ENCODE data around the gene APH1B. TPM values are rescaled to one million over a fixed set of nuclear protein-coding genes. Genes with fewer than 3 reads are reported as not detected.

APH1B gene
- total and polyA plus RNA-seq, 9 of the 15 experiments (the other 6 are each of a cell fraction or from before 2014, with no cell fraction given), result 5.1 to 9.7 (median 7.0) TPM

- TF ChIP-seq, protein P1, sequence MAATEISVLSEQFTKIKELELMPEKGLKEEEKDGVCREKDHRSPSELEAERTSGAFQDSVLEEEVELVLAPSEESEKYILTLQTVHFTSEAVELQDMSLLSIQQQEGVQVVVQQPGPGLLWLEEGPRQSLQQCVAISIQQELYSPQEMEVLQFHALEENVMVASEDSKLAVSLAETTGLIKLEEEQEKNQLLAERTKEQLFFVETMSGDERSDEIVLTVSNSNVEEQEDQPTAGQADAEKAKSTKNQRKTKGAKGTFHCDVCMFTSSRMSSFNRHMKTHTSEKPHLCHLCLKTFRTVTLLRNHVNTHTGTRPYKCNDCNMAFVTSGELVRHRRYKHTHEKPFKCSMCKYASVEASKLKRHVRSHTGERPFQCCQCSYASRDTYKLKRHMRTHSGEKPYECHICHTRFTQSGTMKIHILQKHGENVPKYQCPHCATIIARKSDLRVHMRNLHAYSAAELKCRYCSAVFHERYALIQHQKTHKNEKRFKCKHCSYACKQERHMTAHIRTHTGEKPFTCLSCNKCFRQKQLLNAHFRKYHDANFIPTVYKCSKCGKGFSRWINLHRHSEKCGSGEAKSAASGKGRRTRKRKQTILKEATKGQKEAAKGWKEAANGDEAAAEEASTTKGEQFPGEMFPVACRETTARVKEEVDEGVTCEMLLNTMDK (IDR thresholded peaks at IDR 0.05; ENCODE audit: borderline replicate concordance, insufficient read depth, low read depth, low read length, poor library complexity, severe bottlenecking), result no peak
- TF ChIP-seq TGIF2 (CRISPR knock-in tag; IDR thresholded peaks at IDR 0.05) (no peak), SMC3 (conservative IDR thresholded peaks at IDR 0.05; ENCODE audit: insufficient read depth, low read depth, low read length) (no peak), MTA2 (IDR thresholded peaks at IDR 0.05; ENCODE audit: low read depth) (no peak), SMAD2 (IDR thresholded peaks at IDR 0.05; ENCODE audit: low read depth, low read length) (no peak), ZBTB7A (IDR thresholded peaks at IDR 0.05; ENCODE audit: borderline replicate concordance, control insufficient read depth, low read depth, low read length) (no peak), ZC3H4 (CRISPR knock-in tag; IDR thresholded peaks at IDR 0.05; ENCODE audit: borderline replicate concordance) (no peak), ZNF699 (CRISPR knock-in tag; IDR thresholded peaks at IDR 0.05; ENCODE audit: insufficient replicate concordance) (no peak), RNF2 (IDR thresholded peaks at IDR 0.05) (no peak), ZNF717 (CRISPR knock-in tag; IDR thresholded peaks at IDR 0.05) (no peak), NFE2 (IDR thresholded peaks at IDR 0.05; ENCODE audit: low read depth) (no peak), SAFB (IDR thresholded peaks at IDR 0.05; ENCODE audit: borderline replicate concordance, low read depth, low read length) (no peak), ZNF584 (CRISPR knock-in tag; IDR thresholded peaks at IDR 0.05; ENCODE audit: low read depth) (no peak), FOXA1 (IDR thresholded peaks at IDR 0.05; ENCODE audit: borderline replicate concordance) (no peak), FOXK1 (CRISPR knock-in tag; IDR thresholded peaks at IDR 0.05; ENCODE audit: borderline replicate concordance) (no peak), USF2 (CRISPR knock-in tag; IDR thresholded peaks at IDR 0.05) (peak; percentile 63; the same call in 1 of the 2 replicates), ATF2 (CRISPR knock-in tag; IDR thresholded peaks at IDR 0.05) (no peak), MEF2D (tag; conservative IDR thresholded peaks at IDR 0.05; ENCODE audit: low read depth) (0 out of 2 replicates have a peak, but pooled peaks have one; percentile 34), NCOA6 (IDR thresholded peaks at IDR 0.05) (no peak), PYGO2 (tag; IDR thresholded peaks at IDR 0.05) (no peak), GABPB1 (CRISPR knock-in tag; IDR thresholded peaks at IDR 0.05) (no peak), BMI1 (IDR thresholded peaks at IDR 0.05; ENCODE audit: low read length) (no peak)
- TF ChIP-seq, protein P2, sequence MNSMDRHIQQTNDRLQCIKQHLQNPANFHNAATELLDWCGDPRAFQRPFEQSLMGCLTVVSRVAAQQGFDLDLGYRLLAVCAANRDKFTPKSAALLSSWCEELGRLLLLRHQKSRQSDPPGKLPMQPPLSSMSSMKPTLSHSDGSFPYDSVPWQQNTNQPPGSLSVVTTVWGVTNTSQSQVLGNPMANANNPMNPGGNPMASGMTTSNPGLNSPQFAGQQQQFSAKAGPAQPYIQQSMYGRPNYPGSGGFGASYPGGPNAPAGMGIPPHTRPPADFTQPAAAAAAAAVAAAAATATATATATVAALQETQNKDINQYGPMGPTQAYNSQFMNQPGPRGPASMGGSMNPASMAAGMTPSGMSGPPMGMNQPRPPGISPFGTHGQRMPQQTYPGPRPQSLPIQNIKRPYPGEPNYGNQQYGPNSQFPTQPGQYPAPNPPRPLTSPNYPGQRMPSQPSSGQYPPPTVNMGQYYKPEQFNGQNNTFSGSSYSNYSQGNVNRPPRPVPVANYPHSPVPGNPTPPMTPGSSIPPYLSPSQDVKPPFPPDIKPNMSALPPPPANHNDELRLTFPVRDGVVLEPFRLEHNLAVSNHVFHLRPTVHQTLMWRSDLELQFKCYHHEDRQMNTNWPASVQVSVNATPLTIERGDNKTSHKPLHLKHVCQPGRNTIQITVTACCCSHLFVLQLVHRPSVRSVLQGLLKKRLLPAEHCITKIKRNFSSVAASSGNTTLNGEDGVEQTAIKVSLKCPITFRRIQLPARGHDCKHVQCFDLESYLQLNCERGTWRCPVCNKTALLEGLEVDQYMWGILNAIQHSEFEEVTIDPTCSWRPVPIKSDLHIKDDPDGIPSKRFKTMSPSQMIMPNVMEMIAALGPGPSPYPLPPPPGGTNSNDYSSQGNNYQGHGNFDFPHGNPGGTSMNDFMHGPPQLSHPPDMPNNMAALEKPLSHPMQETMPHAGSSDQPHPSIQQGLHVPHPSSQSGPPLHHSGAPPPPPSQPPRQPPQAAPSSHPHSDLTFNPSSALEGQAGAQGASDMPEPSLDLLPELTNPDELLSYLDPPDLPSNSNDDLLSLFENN (IDR thresholded peaks at IDR 0.05; ENCODE audit: low read depth in 2 of 2, low read length in 2 of 2), result no peak
Observed at GRCh38 chr15:63291507-63291906, 14.1 kb downstream of the APH1B start (continued).
